SK-N-SH treated with all-trans-retinoic acid at 6 μM for 48 hours (cell line): ENCODE data around the gene CDC42BPG.

Experiments
- ATAC-seq: fragments of 200-7000 bp; cut with Tn5 transposase; 3 replicates; pipeline ENCODE4 v1.9.1; 2020; ENCODE audit warnings: mild to moderate bottlenecking, moderate library complexity
- BACH2 ChIP-seq: fragments of 250-450 bp; sonication (Bioruptor Pico); IDR thresholded peaks from 2 replicates; pipeline ENCODE4 v1.9.0; 2021; ENCODE audit warnings: mild to moderate bottlenecking, borderline replicate concordance
- CREB5 ChIP-seq: fragments of 250-450 bp; sonication (Bioruptor Pico); IDR thresholded peaks from 2 replicates; pipeline ENCODE4 v1.5.1; 2020; ENCODE audit warnings: low read depth, mild to moderate bottlenecking, moderate library complexity
- CSDC2 ChIP-seq: fragments of 250-450 bp; sonication (Bioruptor Pico); IDR thresholded peaks from 2 replicates; pipeline ENCODE4 v1.5.0; 2020; ENCODE audit warnings: mild to moderate bottlenecking, moderate library complexity
- ESRRG ChIP-seq: fragments of 250-450 bp; sonication (Bioruptor Pico); IDR thresholded peaks from 2 replicates; pipeline ENCODE4 v1.6.1; 2021; ENCODE audit warnings: mild to moderate bottlenecking
- GLIS3 ChIP-seq: fragments of 250-450 bp; sonication (Bioruptor Pico); IDR thresholded peaks from 2 replicates; pipeline ENCODE4 v1.5.0; 2020; ENCODE audit warnings: mild to moderate bottlenecking, moderate library complexity
- ISL1 ChIP-seq: fragments of 250-450 bp; sonication (Bioruptor Pico); IDR thresholded peaks from 2 replicates; pipeline ENCODE4 v2.1.2; 2022; ENCODE audit warnings: mild to moderate bottlenecking, moderate library complexity
- OSR1 ChIP-seq: fragments of 250-450 bp; sonication (Bioruptor Pico); IDR thresholded peaks from 2 replicates; pipeline ENCODE4 v1.8.0; 2022; ENCODE audit warnings: moderate library complexity, mild to moderate bottlenecking, inconsistent platforms
- PATZ1 ChIP-seq: fragments of 250-450 bp; sonication (Bioruptor Pico); IDR thresholded peaks from 2 replicates; pipeline ENCODE4 v1.8.0; 2020; ENCODE audit warnings: mild to moderate bottlenecking, moderate library complexity, borderline replicate concordance
- PPARA ChIP-seq: fragments of 250-450 bp; sonication (Bioruptor Pico); IDR thresholded peaks from 2 replicates; pipeline ENCODE4 v1.5.0; 2020; ENCODE audit warnings: mild to moderate bottlenecking, borderline replicate concordance
- RARB ChIP-seq: fragments of 250-450 bp; sonication (Bioruptor Pico); IDR thresholded peaks from 2 replicates; pipeline ENCODE4 v1.8.0; 2021; ENCODE audit warnings: mild to moderate bottlenecking, moderate library complexity
- SNAI2 ChIP-seq: fragments of 250-450 bp; sonication (Bioruptor Pico); IDR thresholded peaks from 2 replicates; pipeline ENCODE4 v1.5.0; 2020; ENCODE audit warnings: mild to moderate bottlenecking, moderate library complexity
- TCF4 ChIP-seq: fragments of 250-450 bp; sonication (Bioruptor Pico); IDR thresholded peaks from 2 replicates; pipeline ENCODE4 v1.8.0; 2021; ENCODE audit warnings: mild to moderate bottlenecking, moderate library complexity, borderline replicate concordance
- TSHZ2 ChIP-seq: fragments of 250-450 bp; sonication (Bioruptor Pico); IDR thresholded peaks from 2 replicates; pipeline ENCODE4 v1.5.0; 2020; ENCODE audit warnings: mild to moderate bottlenecking, moderate library complexity
- ZC3H10 ChIP-seq: fragments of 250-450 bp; sonication (Bioruptor Pico); IDR thresholded peaks from 2 replicates; pipeline ENCODE4 v1.5.1; 2021; ENCODE audit warnings: mild to moderate bottlenecking, moderate library complexity
- ZFP3 ChIP-seq: fragments of 250-450 bp; sonication (Bioruptor Pico); IDR thresholded peaks from 2 replicates; pipeline ENCODE4 v1.5.0; 2020; ENCODE audit warnings: mild to moderate bottlenecking, moderate library complexity
- ZFP30 ChIP-seq: fragments of 450-650 bp; formaldehyde crosslinking; IDR thresholded peaks from 2 replicates; pipeline ENCODE4 v1.5.0; 2022; ENCODE audit warnings: mild to moderate bottlenecking, moderate library complexity
- ZNF565 ChIP-seq: fragments of 450-650 bp; formaldehyde crosslinking; conservative IDR thresholded peaks from 2 replicates; pipeline ENCODE4 v1.5.0; 2020; ENCODE audit warnings: low read depth, mild to moderate bottlenecking, moderate library complexity
- ZNF70 ChIP-seq: fragments of 450-650 bp; formaldehyde crosslinking; IDR thresholded peaks from 2 replicates; pipeline ENCODE4 v1.5.0; 2020; ENCODE audit warnings: mild to moderate bottlenecking, moderate library complexity
- ZNF8 ChIP-seq: fragments of 450-650 bp; formaldehyde crosslinking; IDR thresholded peaks from 2 replicates; pipeline ENCODE4 v1.5.0; 2020; ENCODE audit warnings: mild to moderate bottlenecking, moderate library complexity
- TF ChIP-seq, protein P1 (sequence below): fragments of 250-450 bp; sonication (Bioruptor Pico); IDR thresholded peaks from 2 replicates; pipeline ENCODE4 v1.5.1; 2021; ENCODE audit warnings: mild to moderate bottlenecking, moderate library complexity
- TF ChIP-seq, protein P2 (sequence below): fragments of 250-450 bp; sonication (Bioruptor Pico); IDR thresholded peaks from 2 replicates; pipeline ENCODE4 v1.8.0; 2021; ENCODE audit warnings: low read depth, mild to moderate bottlenecking, moderate library complexity, borderline replicate concordance

The CDC42BPG gene

DNA sequence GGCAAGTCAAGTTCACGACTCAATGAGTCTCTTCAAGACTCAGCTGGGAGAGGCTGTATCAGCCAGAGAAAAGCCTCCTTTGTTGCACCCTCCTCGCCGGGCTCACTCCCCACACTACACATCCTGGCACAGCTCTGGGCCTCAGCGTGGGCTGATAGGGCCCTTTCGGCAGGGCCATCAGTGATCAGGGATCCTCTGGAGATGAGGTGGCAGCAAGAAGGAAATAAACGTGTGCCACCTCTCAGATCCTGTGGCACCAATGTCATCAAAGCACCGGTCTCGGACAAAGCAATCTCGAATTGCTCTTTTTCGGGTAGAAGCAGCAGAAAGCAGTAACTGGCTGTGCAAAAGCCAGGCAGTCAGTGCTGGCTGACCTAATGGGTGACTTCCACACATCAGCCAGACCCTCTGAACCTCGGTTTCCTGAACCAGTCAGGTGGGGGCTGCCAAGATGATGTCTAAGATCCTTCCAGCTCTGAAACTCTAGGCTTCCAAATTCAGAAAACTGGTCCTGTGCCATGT lies 31.8 kb upstream of the CDC42BPG start:
- TF ChIP-seq ZC3H10 (CRISPR knock-in tag) (no peak), TCF4 (no peak), PPARA (CRISPR knock-in tag) (no peak), ESRRG (CRISPR knock-in tag) (no peak), GLIS3 (CRISPR knock-in tag) (no peak), CSDC2 (CRISPR knock-in tag) (no peak), ZNF8 (no peak), PATZ1 (no peak), ISL1 (CRISPR knock-in tag) (no peak), TSHZ2 (CRISPR knock-in tag) (no peak), ZFP30 (CRISPR knock-in tag) (no peak), CREB5 (CRISPR knock-in tag) (no peak), OSR1 (no peak), SNAI2 (CRISPR knock-in tag) (no peak), BACH2 (CRISPR knock-in tag) (no peak), RARB (CRISPR knock-in tag) (no peak), ZNF565 (CRISPR knock-in tag) (no peak)
- TF ChIP-seq, protein P1, sequence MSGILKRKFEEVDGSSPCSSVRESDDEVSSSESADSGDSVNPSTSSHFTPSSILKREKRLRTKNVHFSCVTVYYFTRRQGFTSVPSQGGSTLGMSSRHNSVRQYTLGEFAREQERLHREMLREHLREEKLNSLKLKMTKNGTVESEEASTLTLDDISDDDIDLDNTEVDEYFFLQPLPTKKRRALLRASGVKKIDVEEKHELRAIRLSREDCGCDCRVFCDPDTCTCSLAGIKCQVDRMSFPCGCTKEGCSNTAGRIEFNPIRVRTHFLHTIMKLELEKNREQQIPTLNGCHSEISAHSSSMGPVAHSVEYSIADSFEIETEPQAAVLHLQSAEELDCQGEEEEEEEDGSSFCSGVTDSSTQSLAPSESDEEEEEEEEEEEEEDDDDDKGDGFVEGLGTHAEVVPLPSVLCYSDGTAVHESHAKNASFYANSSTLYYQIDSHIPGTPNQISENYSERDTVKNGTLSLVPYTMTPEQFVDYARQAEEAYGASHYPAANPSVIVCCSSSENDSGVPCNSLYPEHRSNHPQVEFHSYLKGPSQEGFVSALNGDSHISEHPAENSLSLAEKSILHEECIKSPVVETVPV (CRISPR knock-in tag): no peak
- TF ChIP-seq, protein P2, sequence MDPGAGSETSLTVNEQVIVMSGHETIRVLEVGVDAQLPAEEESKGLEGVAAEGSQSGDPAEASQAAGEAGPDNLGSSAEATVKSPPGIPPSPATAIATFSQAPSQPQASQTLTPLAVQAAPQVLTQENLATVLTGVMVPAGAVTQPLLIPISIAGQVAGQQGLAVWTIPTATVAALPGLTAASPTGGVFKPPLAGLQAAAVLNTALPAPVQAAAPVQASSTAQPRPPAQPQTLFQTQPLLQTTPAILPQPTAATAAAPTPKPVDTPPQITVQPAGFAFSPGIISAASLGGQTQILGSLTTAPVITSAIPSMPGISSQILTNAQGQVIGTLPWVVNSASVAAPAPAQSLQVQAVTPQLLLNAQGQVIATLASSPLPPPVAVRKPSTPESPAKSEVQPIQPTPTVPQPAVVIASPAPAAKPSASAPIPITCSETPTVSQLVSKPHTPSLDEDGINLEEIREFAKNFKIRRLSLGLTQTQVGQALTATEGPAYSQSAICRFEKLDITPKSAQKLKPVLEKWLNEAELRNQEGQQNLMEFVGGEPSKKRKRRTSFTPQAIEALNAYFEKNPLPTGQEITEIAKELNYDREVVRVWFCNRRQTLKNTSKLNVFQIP (CRISPR knock-in tag): no peak
- TF ChIP-seq, all 23 proteins: peak for 0
- no peak for ATAC-seq

- ATAC-seq: no peak
- TF ChIP-seq ZNF70 (CRISPR knock-in tag) (no peak), ZC3H10 (CRISPR knock-in tag) (no peak), TSHZ2 (CRISPR knock-in tag) (no peak), ZNF565 (CRISPR knock-in tag) (no peak), ZFP3 (no peak), BACH2 (CRISPR knock-in tag) (no peak), OSR1 (no peak), ESRRG (CRISPR knock-in tag) (no peak), RARB (CRISPR knock-in tag) (no peak), ZNF8 (no peak)
- TF ChIP-seq, protein P2 (CRISPR knock-in tag): no peak
- TF ChIP-seq, protein P1 (CRISPR knock-in tag): no peak
Measured at GRCh38 chr11:64875369-64876228, 31.1 kb upstream of the CDC42BPG start.
